ENCODE measurements around the gene MACF1. TPM values are rescaled to one million over a fixed set of nuclear protein-coding genes. Genes with fewer than 3 reads are reported as not detected.

Gene MACF1
- total and polyA plus RNA-seq, 4 donors = 69.1 to 966 (median 233) TPM

DNA sequence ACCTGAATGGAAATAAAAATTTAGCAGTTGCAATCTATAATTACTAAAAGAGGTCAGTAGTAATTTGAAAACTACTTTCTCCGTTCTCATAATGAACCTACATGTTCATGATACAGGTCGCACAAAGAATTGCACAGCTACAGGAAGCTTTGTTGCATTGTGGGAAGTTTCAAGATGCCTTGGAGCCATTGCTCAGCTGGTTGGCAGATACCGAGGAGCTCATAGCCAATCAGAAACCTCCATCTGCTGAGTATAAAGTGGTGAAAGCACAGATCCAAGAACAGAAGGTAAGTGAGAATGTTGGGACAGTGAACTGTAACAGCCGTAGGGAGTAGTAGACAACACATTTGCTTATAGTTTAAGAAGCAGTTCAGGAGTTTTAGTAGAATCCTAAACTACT is 218.1 kb downstream of the MACF1 start:
- DNase-seq = no peak
- H3K4me3 ChIP-seq = no peak overlapping the region
- WGBS, 2 donors = 85 to 86% methylated on average over 4 of the region's 4 CpGs
- no peak for ATAC-seq (ENCODE audit: insufficient read depth, low FRiP score)
- no peak overlapping the region for H3K9ac ChIP-seq (ENCODE audit: insufficient read depth in 1 of 2, low read length in 2 of 2)
- H3K4me1 ChIP-seq (ENCODE audit: control insufficient read depth in 5 of 5, insufficient read depth in 5 of 5, low read length in 5 of 5) = peaks cover 0 to 14% (median 0%) of the 10 kb centered on the region in 5 donors
- H3K36me3 ChIP-seq (ENCODE audit: control insufficient read depth in 4 of 4, insufficient read depth in 4 of 4, low read length in 4 of 4) = peaks cover 8 to 38% (median 25%) of the 10 kb centered on the region in 4 donors
- no peaks in the 10 kb centered on the region for H3K27me3 ChIP-seq (ENCODE audit: control insufficient read depth in 3 of 3, insufficient read depth in 3 of 3, low read length in 2 of 3)
- TF ChIP-seq, protein P1, sequence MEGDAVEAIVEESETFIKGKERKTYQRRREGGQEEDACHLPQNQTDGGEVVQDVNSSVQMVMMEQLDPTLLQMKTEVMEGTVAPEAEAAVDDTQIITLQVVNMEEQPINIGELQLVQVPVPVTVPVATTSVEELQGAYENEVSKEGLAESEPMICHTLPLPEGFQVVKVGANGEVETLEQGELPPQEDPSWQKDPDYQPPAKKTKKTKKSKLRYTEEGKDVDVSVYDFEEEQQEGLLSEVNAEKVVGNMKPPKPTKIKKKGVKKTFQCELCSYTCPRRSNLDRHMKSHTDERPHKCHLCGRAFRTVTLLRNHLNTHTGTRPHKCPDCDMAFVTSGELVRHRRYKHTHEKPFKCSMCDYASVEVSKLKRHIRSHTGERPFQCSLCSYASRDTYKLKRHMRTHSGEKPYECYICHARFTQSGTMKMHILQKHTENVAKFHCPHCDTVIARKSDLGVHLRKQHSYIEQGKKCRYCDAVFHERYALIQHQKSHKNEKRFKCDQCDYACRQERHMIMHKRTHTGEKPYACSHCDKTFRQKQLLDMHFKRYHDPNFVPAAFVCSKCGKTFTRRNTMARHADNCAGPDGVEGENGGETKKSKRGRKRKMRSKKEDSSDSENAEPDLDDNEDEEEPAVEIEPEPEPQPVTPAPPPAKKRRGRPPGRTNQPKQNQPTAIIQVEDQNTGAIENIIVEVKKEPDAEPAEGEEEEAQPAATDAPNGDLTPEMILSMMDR (IDR thresholded peaks at IDR 0.05; ENCODE audit: control extremely low read depth, extremely low read depth) = no peak
- no peaks in the 10 kb centered on the region for H3K9me3 ChIP-seq (ENCODE audit: control insufficient read depth in 4 of 4, insufficient read depth in 3 of 4, low read length in 3 of 4)
- no peak overlapping the region for H3K27ac ChIP-seq (ENCODE audit: low read depth in 1 of 2, low read length in 1 of 2)

DNA sequence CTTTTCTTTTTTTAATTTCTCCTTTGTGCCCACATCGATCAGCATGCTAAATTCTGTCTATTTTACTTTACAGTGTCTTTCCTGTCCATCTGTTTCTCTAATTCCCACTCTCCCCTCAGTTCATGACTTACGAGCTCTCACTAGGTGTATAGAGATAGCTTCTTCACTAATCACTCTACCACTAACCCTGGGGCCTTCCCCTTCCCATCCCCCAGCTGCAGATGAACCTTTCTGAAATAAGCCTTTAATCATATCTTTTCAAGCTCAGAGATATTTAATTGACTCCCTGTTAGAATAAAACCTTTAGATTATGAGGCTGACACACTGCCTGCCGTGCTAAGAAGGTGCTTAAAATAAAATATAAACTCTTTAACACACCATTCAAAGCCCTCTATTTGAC is 220.7 kb downstream of the MACF1 start:
- TF ChIP-seq, protein P1 (IDR thresholded peaks at IDR 0.05; ENCODE audit: control extremely low read depth, extremely low read depth) = no peak
- Histone ChIP-seq H3K27me3 (ENCODE audit: control insufficient read depth in 3 of 3, insufficient read depth in 3 of 3, low read length in 2 of 3) (no peaks in the 10 kb centered on the region), H3K36me3 (ENCODE audit: control insufficient read depth in 4 of 4, insufficient read depth in 4 of 4, low read length in 4 of 4) (peaks cover 11 to 60% (median 38%) of the 10 kb centered on the region in 4 donors), H3K9ac (ENCODE audit: insufficient read depth in 1 of 2, low read length in 2 of 2) (no peak overlapping the region), H3K4me1 (ENCODE audit: control insufficient read depth in 5 of 5, insufficient read depth in 5 of 5, low read length in 5 of 5) (peaks cover 0 to 5% (median 0%) of the 10 kb centered on the region in 5 donors), H3K4me3 (no peak overlapping the region), H3K9me3 (ENCODE audit: control insufficient read depth in 4 of 4, insufficient read depth in 3 of 4, low read length in 3 of 4) (no peaks in the 10 kb centered on the region), H3K27ac (ENCODE audit: low read depth in 1 of 2, low read length in 1 of 2) (no peak overlapping the region)
- no peak for ATAC-seq (ENCODE audit: insufficient read depth, low FRiP score)
- no peak for DNase-seq
- 93 to 98% methylated on average over 3 of the region's 3 CpGs for WGBS, 2 donors

DNA sequence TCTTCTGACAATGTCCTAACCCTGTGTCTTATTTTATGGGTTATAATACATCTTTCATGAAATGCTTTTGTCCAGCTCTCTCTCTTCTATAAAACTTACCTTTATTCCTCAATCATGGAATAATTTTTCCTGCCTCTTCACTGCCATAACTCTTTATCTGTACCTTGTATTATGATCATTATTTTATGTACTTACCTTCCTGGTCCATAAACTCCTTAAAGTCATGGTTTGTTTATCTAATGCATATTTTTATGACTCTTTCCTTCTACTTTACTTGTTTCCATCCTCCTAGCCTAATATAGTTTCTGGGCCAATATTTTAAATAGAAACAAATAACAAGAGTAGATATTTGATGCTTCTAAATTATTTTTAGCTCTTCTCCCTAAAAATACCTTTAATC is 221.1 kb downstream of the MACF1 start:
- DNase-seq (no peak), ATAC-seq (ENCODE audit: insufficient read depth, low FRiP score) (no peak)
- H3K27me3 ChIP-seq (ENCODE audit: control insufficient read depth in 3 of 3, insufficient read depth in 3 of 3, low read length in 2 of 3) = no peaks in the 10 kb centered on the region
- H3K4me3 ChIP-seq = no peak overlapping the region
- no peak overlapping the region for H3K27ac ChIP-seq (ENCODE audit: low read depth in 1 of 2, low read length in 1 of 2)
- TF ChIP-seq, protein P1 (IDR thresholded peaks at IDR 0.05; ENCODE audit: control extremely low read depth, extremely low read depth) = no peak
- peaks cover 14 to 65% (median 40%) of the 10 kb centered on the region in 4 donors for H3K36me3 ChIP-seq (ENCODE audit: control insufficient read depth in 4 of 4, insufficient read depth in 4 of 4, low read length in 4 of 4)
- no peak overlapping the region for H3K9ac ChIP-seq (ENCODE audit: insufficient read depth in 1 of 2, low read length in 2 of 2)
- H3K4me1 ChIP-seq (ENCODE audit: control insufficient read depth in 5 of 5, insufficient read depth in 5 of 5, low read length in 5 of 5) = peaks cover 0 to 5% (median 0%) of the 10 kb centered on the region in 5 donors
- H3K9me3 ChIP-seq (ENCODE audit: control insufficient read depth in 4 of 4, insufficient read depth in 3 of 4, low read length in 3 of 4) = no peaks in the 10 kb centered on the region

DNA sequence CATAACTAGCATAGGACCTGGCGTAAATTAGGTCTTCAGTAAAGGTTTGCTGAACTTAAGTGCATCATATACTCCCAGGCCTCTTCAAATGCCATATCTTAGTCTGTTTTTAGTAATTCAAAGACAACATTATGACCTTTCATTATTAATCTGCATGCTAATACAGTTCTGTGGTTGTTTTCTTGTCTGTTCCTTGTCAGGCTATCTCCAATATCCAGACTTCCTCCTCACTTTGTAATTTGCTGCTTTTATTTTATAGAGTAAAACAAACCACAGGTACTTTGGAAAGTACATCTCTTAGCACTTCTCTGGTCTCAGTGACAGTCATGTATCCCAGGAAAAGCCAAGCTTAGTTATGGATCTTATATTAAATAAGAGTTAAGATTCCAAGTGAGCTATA is 221.9 kb downstream of the MACF1 start:
- DNase-seq (no peak), ATAC-seq (ENCODE audit: insufficient read depth, low FRiP score) (no peak)
- Histone ChIP-seq H3K27ac (ENCODE audit: low read depth in 1 of 2, low read length in 1 of 2) (no peak overlapping the region), H3K9me3 (ENCODE audit: control insufficient read depth in 4 of 4, insufficient read depth in 3 of 4, low read length in 3 of 4) (no peaks in the 10 kb centered on the region), H3K4me1 (ENCODE audit: control insufficient read depth in 5 of 5, insufficient read depth in 5 of 5, low read length in 5 of 5) (peaks cover 0 to 5% (median 0%) of the 10 kb centered on the region in 5 donors), H3K9ac (ENCODE audit: insufficient read depth in 1 of 2, low read length in 2 of 2) (no peak overlapping the region), H3K36me3 (ENCODE audit: control insufficient read depth in 4 of 4, insufficient read depth in 4 of 4, low read length in 4 of 4) (peaks cover 14 to 71% (median 44%) of the 10 kb centered on the region in 4 donors), H3K27me3 (ENCODE audit: control insufficient read depth in 3 of 3, insufficient read depth in 3 of 3, low read length in 2 of 3) (no peaks in the 10 kb centered on the region), H3K4me3 (no peak overlapping the region)
- TF ChIP-seq, protein P1 (IDR thresholded peaks at IDR 0.05; ENCODE audit: control extremely low read depth, extremely low read depth) = no peak
- WGBS, 2 donors = 95 to 99% methylated on average over 1 of the region's 1 CpG
